IMR-90 (cell line): ENCODE data around the gene EXOG. TPM values are rescaled to one million over a fixed set of nuclear protein-coding genes. Genes with fewer than 3 reads are reported as not detected.

ENCODE experiments used
- ATAC-seq: fragments of 200-7000 bp; cut with Tn5 transposase; 2 replicates; pipeline ENCODE4 v1.9.1; 2020; ENCODE audit warnings: low read depth, mild to moderate bottlenecking, moderate library complexity
- BruUV-seq: library from RNA; stranded (reverse); fragments of 400-500 nt; replicated peaks from 2 replicates; lab custom pipeline; 2021; lab: Mats Ljungman, UMichigan
- CTCF ChIA-PET: fragments of 300-600 bp; formaldehyde crosslinking; extraction: SDS; loops from one replicate; lab custom pipeline; 2021; ENCODE audit warnings: antibody characterized with exemption; lab: Yijun Ruan, JAX
- POLR2A ChIA-PET: fragments of 300-600 bp; sonication (Branson Sonifier 250); formaldehyde crosslinking; loops from one replicate; lab custom pipeline; 2022; ENCODE audit warnings: antibody characterized with exemption; ENCODE audit not compliant: unreplicated experiment; lab: Charles Lee
- DNase-seq: peaks from one replicate; pipeline ENCODE4 v3.0.0; 2013
- H2AFZ ChIP-seq: replicated peaks from 2 replicates; pipeline ENCODE3; 2013; ENCODE audit warnings: low read length, mild to moderate bottlenecking; ENCODE audit not compliant: poor library complexity
- H2AK5ac ChIP-seq: 2 replicates; pipeline ENCODE4 v1.6.1; 2013; ENCODE audit warnings: low read depth, low read length, inconsistent platforms
- H2AK9ac ChIP-seq: replicated peaks from 2 replicates; pipeline ENCODE3; 2013; ENCODE audit warnings: mild to moderate bottlenecking, low read depth, low read length, moderate library complexity; ENCODE audit not compliant: poor library complexity
- H2BK120ac ChIP-seq: 2 replicates; pipeline ENCODE4 v1.6.1; 2013; ENCODE audit warnings: low read depth, low read length, inconsistent platforms
- H2BK15ac ChIP-seq: 3 replicates; pipeline ENCODE4 v1.6.1; 2013; ENCODE audit warnings: low read depth, low read length, inconsistent platforms
- H2BK20ac ChIP-seq: 2 replicates; pipeline ENCODE4 v1.6.1; 2013; ENCODE audit warnings: low read depth, mild to moderate bottlenecking, inconsistent platforms, low read length, moderate library complexity
- H2BK5ac ChIP-seq: 2 replicates; pipeline ENCODE4 v1.6.1; 2013; ENCODE audit warnings: mild to moderate bottlenecking, low read depth, low read length, inconsistent platforms; ENCODE audit not compliant: poor library complexity, severe bottlenecking
- H3K14ac ChIP-seq: replicated peaks from 2 replicates; pipeline ENCODE4 v1.6.1; 2013; ENCODE audit warnings: low read depth, low read length, inconsistent platforms
- H3K18ac ChIP-seq: 2 replicates; pipeline ENCODE4 v1.6.1; 2013; ENCODE audit warnings: low read depth, low read length, control low read depth
- H3K23ac ChIP-seq: 2 replicates; pipeline ENCODE4 v1.6.1; 2013; ENCODE audit warnings: low read depth, low read length, inconsistent platforms
- H3K27ac ChIP-seq: 2 replicates; pipeline ENCODE4 v1.5.1; 2013; ENCODE audit warnings: mild to moderate bottlenecking, control low read depth, low read length; ENCODE audit not compliant: insufficient read depth
- H3K27me3 ChIP-seq: 2 replicates; pipeline ENCODE4 v1.6.1; 2013; ENCODE audit warnings: low read length; ENCODE audit not compliant: control insufficient read depth, insufficient read depth
- H3K36me3 ChIP-seq: 2 replicates; pipeline ENCODE4 v1.6.1; 2013; ENCODE audit warnings: low read length, mixed read lengths; ENCODE audit not compliant: control insufficient read depth, insufficient read depth
- H3K4ac ChIP-seq: 2 replicates; pipeline ENCODE4 v1.6.1; 2013; ENCODE audit warnings: low read depth, low read length, inconsistent platforms
- H3K4me1 ChIP-seq: 2 replicates; pipeline ENCODE4 v1.6.1; 2013; ENCODE audit warnings: low read length, mixed read lengths; ENCODE audit not compliant: control insufficient read depth, insufficient read depth
- H3K4me2 ChIP-seq: 2 replicates; pipeline ENCODE4 v1.6.1; 2013; ENCODE audit warnings: low read depth, mild to moderate bottlenecking, control low read depth, low read length, moderate library complexity
- H3K4me3 ChIP-seq: 2 replicates; pipeline ENCODE4 v1.5.1; 2013; ENCODE audit warnings: low read depth, mild to moderate bottlenecking, control low read depth, low read length, moderate library complexity; ENCODE audit not compliant: insufficient read depth
- H3K56ac ChIP-seq: 2 replicates; pipeline ENCODE4 v1.6.1; 2013; ENCODE audit warnings: low read length, inconsistent platforms; ENCODE audit not compliant: insufficient read depth; ENCODE audit errors: extremely low read depth
- H3K79me1 ChIP-seq, 2 experiments: 2 replicates each; pipeline ENCODE4 v1.6.1; 2013; ENCODE audit warnings: low read length in 2 of 2, inconsistent platforms in 1 of 2, low read depth in 1 of 2
- H3K9ac ChIP-seq: 2 replicates; pipeline ENCODE4 v1.6.1; 2013; ENCODE audit warnings: low read depth, low read length, control low read depth
- H3K9me1 ChIP-seq: 2 replicates; pipeline ENCODE4 v1.6.1; 2013; ENCODE audit warnings: low read length, inconsistent platforms; ENCODE audit not compliant: insufficient read depth
- H3K9me3 ChIP-seq: 2 replicates; pipeline ENCODE4 v1.6.1; 2013; ENCODE audit warnings: low read length; ENCODE audit not compliant: control insufficient read depth, insufficient read depth
- H4K20me1 ChIP-seq: 2 replicates; pipeline ENCODE4 v1.6.1; 2013; ENCODE audit warnings: low read length, inconsistent platforms; ENCODE audit not compliant: insufficient read depth
- H4K5ac ChIP-seq: 2 replicates; pipeline ENCODE4 v1.6.1; 2013; ENCODE audit warnings: mild to moderate bottlenecking, low read depth, low read length, control low read depth
- H4K8ac ChIP-seq, 2 experiments: 2 replicates each; pipeline ENCODE4 v1.6.1; 2013; ENCODE audit warnings: low read depth in 2 of 2, low read length in 2 of 2, control low read depth in 1 of 2, inconsistent platforms in 1 of 2
- H4K91ac ChIP-seq: 2 replicates; pipeline ENCODE4 v1.6.1; 2013; ENCODE audit warnings: low read depth, low read length, inconsistent platforms; ENCODE audit not compliant: insufficient read depth
- BHLHE40 ChIP-seq: fragments of 150-350 bp; IDR thresholded peaks from 2 replicates; pipeline ENCODE4 v1.6.1; 2016; ENCODE audit warnings: mild to moderate bottlenecking, low read depth, low read length
- CEBPB ChIP-seq: IDR thresholded peaks from 2 replicates; pipeline ENCODE4 v1.6.1; 2012; ENCODE audit warnings: low read depth, low read length, improper control_type of control experiment
- CHD1 ChIP-seq: IDR thresholded peaks from 2 replicates; pipeline ENCODE4 v1.6.1; 2012; ENCODE audit warnings: low read depth, low read length, improper control_type of control experiment
- CTCF ChIP-seq: conservative IDR thresholded peaks from 2 replicates; pipeline ENCODE4 v1.5.1; 2012; ENCODE audit warnings: mild to moderate bottlenecking, low read depth, low read length, improper control_type of control experiment
- FOS ChIP-seq: fragments of 150-350 bp; IDR thresholded peaks from 2 replicates; pipeline ENCODE4 v1.6.1; 2016; ENCODE audit warnings: low read depth, low read length
- MAFK ChIP-seq: IDR thresholded peaks from 2 replicates; pipeline ENCODE4 v1.6.1; 2012; ENCODE audit warnings: low read depth, low read length, improper control_type of control experiment
- MAZ ChIP-seq: IDR thresholded peaks from 2 replicates; pipeline ENCODE4 v1.6.1; 2012; ENCODE audit warnings: low read depth, mild to moderate bottlenecking, low read length, improper control_type of control experiment, moderate library complexity, borderline replicate concordance
- MXI1 ChIP-seq: IDR thresholded peaks from 2 replicates; pipeline ENCODE4 v1.6.1; 2012; ENCODE audit warnings: low read depth, mild to moderate bottlenecking, low read length, moderate library complexity, borderline replicate concordance
- NFE2L2 ChIP-seq: fragments of 150-350 bp; IDR thresholded peaks from 2 replicates; pipeline ENCODE4 v1.6.1; 2016; ENCODE audit warnings: low read depth, mild to moderate bottlenecking, low read length
- POLR2A ChIP-seq: IDR thresholded peaks from 2 replicates; pipeline ENCODE4 v1.6.1; 2012; ENCODE audit warnings: mild to moderate bottlenecking, low read depth, low read length
- RAD21 ChIP-seq: IDR thresholded peaks from 2 replicates; pipeline ENCODE4 v1.6.1; 2012; ENCODE audit warnings: low read length, improper control_type of control experiment
- RCOR1 ChIP-seq: IDR thresholded peaks from 2 replicates; pipeline ENCODE4 v1.6.1; 2012; ENCODE audit warnings: mild to moderate bottlenecking, low read length, improper control_type of control experiment; ENCODE audit not compliant: insufficient replicate concordance
- RFX5 ChIP-seq: IDR thresholded peaks from 2 replicates; pipeline ENCODE4 v1.8.0; 2012; ENCODE audit warnings: low read depth, mild to moderate bottlenecking, low read length, moderate library complexity
- SMC3 ChIP-seq: fragments of 150-350 bp; IDR thresholded peaks from 2 replicates; pipeline ENCODE4 v1.6.1; 2016; ENCODE audit warnings: low read depth, mild to moderate bottlenecking, antibody characterized with exemption, low read length, moderate library complexity
- USF2 ChIP-seq: fragments of 150-350 bp; IDR thresholded peaks from 2 replicates; pipeline ENCODE4 v1.6.1; 2017; ENCODE audit warnings: mild to moderate bottlenecking, antibody characterized with exemption, low read length, low read depth
- WGBS, 2 experiments: methylation state at CpG; one replicate each; pipeline versions ENCODE4 v1.1.5 to v1.1.7; 2013; ENCODE audit warnings: missing lambda C conversion rate in 2 of 2; ENCODE audit not compliant: insufficient read length in 1 of 2; ENCODE audit errors: extremely low coverage in 2 of 2; 5-methylcytosine and 5-hydroxymethylcytosine counted together
- dilution Hi-C: fragments of 300-500 bp; cut with HindIII; formaldehyde crosslinking; loops from one replicate; pipeline ENCODE4 v1.14.3; 2018; ENCODE audit warnings: low sequenced_read_pairs; ENCODE audit not compliant: unreplicated experiment
- in situ Hi-C: fragments of 300-500 bp; cut with MboI; formaldehyde crosslinking; loops from 3 replicates; pipeline ENCODE4 v1.14.3; 2019; ENCODE audit warnings: low sequenced_read_pairs, inconsistent platforms, mixed read lengths
- intact Hi-C: fragments of 100-400 bp; cut with micrococcal nuclease; formaldehyde crosslinking; loops from 2 replicates; pipeline ENCODE4 v1.10.0; 2022
- polyA plus RNA-seq, 3 experiments: library from polyadenylated mRNA; depleted of rRNA; stranded (reverse); fragments of >200 nt; gene quantifications; 2 replicates each; pipeline ENCODE4 v1.2.3, GENCODE V29; 2012; ENCODE audit warnings: low replicate concordance in 1 of 3
- total RNA-seq: library from RNA; depleted of rRNA; stranded (reverse); fragments of >200 nt; gene quantifications from 2 replicates; pipeline ENCODE4 v1.2.3, GENCODE V29; 2012
- TF ChIP-seq, protein P1 (sequence below): fragments of 150-350 bp; IDR thresholded peaks from 2 replicates; pipeline ENCODE4 v1.6.1; 2016; ENCODE audit warnings: low read depth, mild to moderate bottlenecking, low read length, moderate library complexity, borderline replicate concordance

EXOG gene
- total and polyA plus RNA-seq, 2 of the 4 experiments (the other 2 are of a cell fraction): 10.2 to 15.0 TPM

GRCh38 chr3:38475716-38476115 is 20.4 kb upstream of the EXOG start:
- H3K9me3 ChIP-seq: no peaks in the 10 kb centered on the region
- no peak overlapping the region for H3K4ac ChIP-seq
- H3K4me3 ChIP-seq: no peak overlapping the region
- no peak overlapping the region for H3K14ac ChIP-seq
- H4K91ac ChIP-seq: no peak overlapping the region
- peaks cover 14% of the 10 kb centered on the region for H4K20me1 ChIP-seq
- ChIA-PET CTCF (no interaction called here), POLR2A (no interaction called here)
- H3K9me1 ChIP-seq: no peaks in the 10 kb centered on the region; the same call in 1 of the 2 replicates
- BruUV-seq: no TSS peak
- no peak overlapping the region for H3K23ac ChIP-seq
- H2BK120ac ChIP-seq: no peak overlapping the region
- no peak overlapping the region for H2BK20ac ChIP-seq
- no peak overlapping the region for H2AK5ac ChIP-seq
- H3K4me1 ChIP-seq: no peaks in the 10 kb centered on the region
- dilution Hi-C loops (loop anchor here (25.0 kb wide), 1 partner anchor 113 kb away; no protein-coding TSS in a partner anchor), intact Hi-C loops (no loop called here), in situ Hi-C loops (no loop called here)
- peaks cover 4% of the 10 kb centered on the region; the same call in 1 of the 2 replicates for H3K36me3 ChIP-seq
- H3K56ac ChIP-seq: no peak overlapping the region
- H3K27ac ChIP-seq: no peak overlapping the region
- TF ChIP-seq BHLHE40 (no peak), CEBPB (no peak), MAFK (no peak), NFE2L2 (no peak), RCOR1 (no peak), RAD21 (no peak), RFX5 (no peak), CHD1 (no peak), POLR2A (no peak), FOS (no peak), SMC3 (no peak), MXI1 (no peak), USF2 (no peak), CTCF (no peak), MAZ (no peak)
- TF ChIP-seq, protein P1, sequence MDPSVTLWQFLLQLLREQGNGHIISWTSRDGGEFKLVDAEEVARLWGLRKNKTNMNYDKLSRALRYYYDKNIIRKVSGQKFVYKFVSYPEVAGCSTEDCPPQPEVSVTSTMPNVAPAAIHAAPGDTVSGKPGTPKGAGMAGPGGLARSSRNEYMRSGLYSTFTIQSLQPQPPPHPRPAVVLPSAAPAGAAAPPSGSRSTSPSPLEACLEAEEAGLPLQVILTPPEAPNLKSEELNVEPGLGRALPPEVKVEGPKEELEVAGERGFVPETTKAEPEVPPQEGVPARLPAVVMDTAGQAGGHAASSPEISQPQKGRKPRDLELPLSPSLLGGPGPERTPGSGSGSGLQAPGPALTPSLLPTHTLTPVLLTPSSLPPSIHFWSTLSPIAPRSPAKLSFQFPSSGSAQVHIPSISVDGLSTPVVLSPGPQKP: no peak
- H3K9ac ChIP-seq: no peak overlapping the region
- DNase-seq: no peak
- H3K27me3 ChIP-seq: no peaks in the 10 kb centered on the region
- H3K4me2 ChIP-seq: no peak overlapping the region
- no peak overlapping the region for H3K18ac ChIP-seq
- H4K5ac ChIP-seq: no peak overlapping the region
- H2AK9ac ChIP-seq: no peak overlapping the region
- no peak overlapping the region for H2AFZ ChIP-seq
- no peak overlapping the region for H4K8ac ChIP-seq
- no peak overlapping the region for H2BK5ac ChIP-seq
- peaks cover 4 to 17% of the 10 kb centered on the region in 2 experiments for H3K79me1 ChIP-seq
- ATAC-seq: no peak
- no peak overlapping the region for H2BK15ac ChIP-seq
- WGBS, 2 experiments: no CpG with 5 or more reads among the region's 6 CpGs
